OCI-LY3 (cell line): ENCODE measurements around the gene NCOA6.

ENCODE experiments used
- H2AFZ ChIP-seq: fragments of 200-600, 300-600 bp; shearing (Covaris generic); 2 replicates; pipeline ENCODE4 v1.6.0; 2014; ENCODE audit warnings: antibody characterized with exemption, low read depth, low read length
- H3K27ac ChIP-seq: fragments of 200-600, 300-600 bp; sonication (generic); 2 replicates; pipeline ENCODE4 v1.5.1; 2014; ENCODE audit warnings: mild to moderate bottlenecking, low read length, moderate library complexity, mixed read lengths
- H3K27me3 ChIP-seq: fragments of 200-600, 300-600 bp; sonication (generic); 2 replicates; pipeline ENCODE4 v1.6.1; 2014; ENCODE audit warnings: low read depth, low read length, mixed read lengths
- H3K36me3 ChIP-seq: fragments of 200-600, 300-600 bp; sonication (generic); replicated peaks from 2 replicates; pipeline ENCODE3; 2014; ENCODE audit warnings: low read depth, low read length, mixed read lengths
- H3K4me1 ChIP-seq: fragments of 300-600, 200-600 bp; sonication (generic); 2 replicates; pipeline ENCODE4 v1.6.1; 2014; ENCODE audit warnings: low read length, mixed read lengths
- H3K4me2 ChIP-seq: fragments of 200-600, 300-600 bp; sonication (generic); 2 replicates; pipeline ENCODE4 v1.6.1; 2014; ENCODE audit warnings: low read length, mixed read lengths
- H3K4me3 ChIP-seq: fragments of 300-600, 200-600 bp; sonication (generic); 2 replicates; pipeline ENCODE4 v1.5.1; 2014; ENCODE audit warnings: antibody characterized with exemption, mild to moderate bottlenecking, low read length, moderate library complexity
- H3K79me2 ChIP-seq: fragments of 300-600, 200-600 bp; shearing (Covaris generic); 2 replicates; pipeline ENCODE4 v1.6.1; 2014; ENCODE audit warnings: mild to moderate bottlenecking, low read length, mixed read lengths
- H3K9ac ChIP-seq: fragments of 300-600, 200-600 bp; shearing (Covaris generic); 2 replicates; pipeline ENCODE4 v1.6.0; 2014; ENCODE audit warnings: mild to moderate bottlenecking, low read length, moderate library complexity
- H3K9me3 ChIP-seq: fragments of 200-600, 300-600 bp; shearing (Covaris generic); 2 replicates; pipeline ENCODE4 v1.6.1; 2014; ENCODE audit warnings: low read length, mixed read lengths; ENCODE audit not compliant: insufficient read depth
- H4K20me1 ChIP-seq: fragments of 200-600, 300-600 bp; sonication (generic); 2 replicates; pipeline ENCODE4 v1.6.1; 2016; ENCODE audit warnings: low read length, mixed read lengths; ENCODE audit not compliant: insufficient read depth
- EZH2phosphoT487 ChIP-seq: fragments of 200-600 bp; shearing (Covaris generic); IDR thresholded peaks from 2 replicates; pipeline ENCODE4 v1.6.1; 2018; ENCODE audit warnings: antibody characterized with exemption, mixed run types, low read depth
- TF ChIP-seq, protein P1 (sequence below): fragments of 200-600, 300-600 bp; sonication (generic); IDR thresholded peaks from 2 replicates; pipeline ENCODE4 v1.5.1; 2014; ENCODE audit warnings: antibody characterized with exemption, low read length, low read depth

NCOA6 gene

DNA sequence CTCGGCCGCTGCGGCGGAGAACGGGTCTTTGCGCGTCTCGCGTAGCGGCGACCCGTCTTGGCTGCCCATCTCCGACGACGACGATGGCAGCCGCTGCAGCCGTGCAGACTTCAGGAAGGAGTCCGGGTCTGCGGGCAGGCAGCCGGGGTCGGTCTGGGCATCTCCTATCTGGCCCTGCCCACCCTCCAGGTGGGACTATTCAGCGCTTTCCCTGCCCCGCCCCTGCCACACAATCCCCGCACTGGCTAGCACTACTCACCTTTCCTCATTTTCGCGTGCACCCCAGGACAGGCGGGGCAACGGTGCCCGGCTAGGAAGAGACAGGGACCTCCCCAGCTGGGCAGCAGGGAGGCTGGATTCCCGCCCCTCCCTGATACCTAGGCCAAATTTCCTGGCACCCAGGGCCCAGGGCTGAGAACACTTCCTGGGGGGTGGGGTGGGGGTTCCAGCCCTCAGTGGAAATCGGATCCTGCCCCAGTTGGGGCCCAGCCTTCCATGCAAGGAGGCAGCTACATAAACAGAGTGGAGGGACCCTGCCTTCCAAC, 38.0 kb upstream of the NCOA6 start:
- Histone ChIP-seq H4K20me1 (no peaks in the 10 kb centered on the region), H3K9ac (no peak overlapping the region), H3K27ac (no peak overlapping the region), H3K79me2 (no peaks in the 10 kb centered on the region), H3K4me1 (no peaks in the 10 kb centered on the region), H3K9me3 (no peaks in the 10 kb centered on the region), H3K4me2 (no peak overlapping the region), H3K4me3 (no peak overlapping the region), H3K27me3 (no peaks in the 10 kb centered on the region), H2AFZ (no peak overlapping the region), H3K36me3 (no peaks in the 10 kb centered on the region)
- TF ChIP-seq EZH2phosphoT487, result no peak
- TF ChIP-seq, protein P1, sequence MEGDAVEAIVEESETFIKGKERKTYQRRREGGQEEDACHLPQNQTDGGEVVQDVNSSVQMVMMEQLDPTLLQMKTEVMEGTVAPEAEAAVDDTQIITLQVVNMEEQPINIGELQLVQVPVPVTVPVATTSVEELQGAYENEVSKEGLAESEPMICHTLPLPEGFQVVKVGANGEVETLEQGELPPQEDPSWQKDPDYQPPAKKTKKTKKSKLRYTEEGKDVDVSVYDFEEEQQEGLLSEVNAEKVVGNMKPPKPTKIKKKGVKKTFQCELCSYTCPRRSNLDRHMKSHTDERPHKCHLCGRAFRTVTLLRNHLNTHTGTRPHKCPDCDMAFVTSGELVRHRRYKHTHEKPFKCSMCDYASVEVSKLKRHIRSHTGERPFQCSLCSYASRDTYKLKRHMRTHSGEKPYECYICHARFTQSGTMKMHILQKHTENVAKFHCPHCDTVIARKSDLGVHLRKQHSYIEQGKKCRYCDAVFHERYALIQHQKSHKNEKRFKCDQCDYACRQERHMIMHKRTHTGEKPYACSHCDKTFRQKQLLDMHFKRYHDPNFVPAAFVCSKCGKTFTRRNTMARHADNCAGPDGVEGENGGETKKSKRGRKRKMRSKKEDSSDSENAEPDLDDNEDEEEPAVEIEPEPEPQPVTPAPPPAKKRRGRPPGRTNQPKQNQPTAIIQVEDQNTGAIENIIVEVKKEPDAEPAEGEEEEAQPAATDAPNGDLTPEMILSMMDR, result no peak

DNA sequence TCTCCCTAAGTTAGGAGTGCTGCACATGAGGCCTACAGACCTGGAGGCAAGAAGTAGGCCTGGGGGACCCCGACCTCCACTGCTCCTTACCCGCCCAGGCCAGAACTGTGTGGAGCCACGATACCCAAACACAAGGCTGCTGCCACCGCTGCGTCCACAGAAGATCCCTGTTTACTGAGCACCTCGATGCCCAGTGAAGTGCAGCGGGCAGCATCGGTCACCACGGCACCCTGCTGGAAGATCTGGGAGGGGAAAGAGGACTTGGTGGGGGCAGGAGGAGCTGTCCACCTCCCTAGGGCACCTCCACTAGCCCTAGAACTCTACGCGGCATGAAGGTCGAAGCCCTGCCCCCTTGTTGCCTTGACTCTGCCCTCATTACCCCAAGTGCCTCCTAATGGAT, 37.3 kb upstream of the NCOA6 start:
- Histone ChIP-seq H4K20me1 (no peaks in the 10 kb centered on the region), H3K27me3 (no peaks in the 10 kb centered on the region), H2AFZ (no peak overlapping the region), H3K9ac (no peak overlapping the region), H3K4me2 (no peak overlapping the region), H3K36me3 (no peaks in the 10 kb centered on the region), H3K9me3 (no peaks in the 10 kb centered on the region), H3K27ac (no peak overlapping the region), H3K4me3 (no peak overlapping the region), H3K79me2 (no peaks in the 10 kb centered on the region), H3K4me1 (no peaks in the 10 kb centered on the region)
- TF ChIP-seq EZH2phosphoT487, result no peak
- TF ChIP-seq, protein P1, result no peak

DNA sequence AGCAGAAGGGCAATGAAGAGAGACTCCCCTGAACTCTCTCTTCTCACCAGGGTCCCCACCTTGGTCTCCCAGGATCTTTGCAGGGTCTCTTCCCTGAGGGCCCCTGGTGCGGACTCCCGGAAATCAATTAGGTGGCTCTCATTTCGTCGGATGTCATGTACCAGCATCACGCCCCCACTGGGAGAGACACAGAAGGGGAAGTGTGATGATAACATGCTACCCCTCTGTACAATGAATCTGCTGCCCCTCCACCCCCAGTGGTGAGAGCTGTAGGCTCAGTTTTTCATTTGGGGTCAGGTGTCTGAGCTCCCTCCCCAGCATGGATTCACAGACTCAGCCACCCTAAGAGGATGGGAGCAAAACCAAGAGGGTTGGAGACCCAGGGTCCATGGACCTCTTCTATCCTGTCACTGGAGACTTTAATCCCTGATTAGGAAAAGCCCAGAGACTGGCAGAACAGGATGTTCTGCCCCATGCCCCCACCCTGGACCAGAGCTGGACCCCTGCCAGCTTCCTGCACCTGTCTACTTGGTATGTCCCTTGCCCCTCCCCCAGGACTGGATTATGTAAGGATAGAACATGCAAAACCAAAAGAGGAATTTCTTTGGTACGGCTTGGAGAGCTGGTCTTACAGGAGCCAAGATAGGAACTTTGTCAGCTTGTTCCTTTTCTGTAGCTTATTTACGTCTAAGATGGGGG, 36.1 kb upstream of the NCOA6 start:
- no peak overlapping the region for H3K9ac ChIP-seq
- no peaks in the 10 kb centered on the region for H4K20me1 ChIP-seq
- no peak overlapping the region for H3K27ac ChIP-seq
- H3K27me3 ChIP-seq, result no peaks in the 10 kb centered on the region
- H3K79me2 ChIP-seq, result no peaks in the 10 kb centered on the region
- no peaks in the 10 kb centered on the region for H3K36me3 ChIP-seq
- H3K4me2 ChIP-seq, result no peak overlapping the region
- no peak overlapping the region for H2AFZ ChIP-seq
- no peaks in the 10 kb centered on the region for H3K9me3 ChIP-seq
- TF ChIP-seq EZH2phosphoT487, result no peak
- TF ChIP-seq, protein P1, result no peak
- no peak overlapping the region for H3K4me3 ChIP-seq
- no peaks in the 10 kb centered on the region for H3K4me1 ChIP-seq

DNA sequence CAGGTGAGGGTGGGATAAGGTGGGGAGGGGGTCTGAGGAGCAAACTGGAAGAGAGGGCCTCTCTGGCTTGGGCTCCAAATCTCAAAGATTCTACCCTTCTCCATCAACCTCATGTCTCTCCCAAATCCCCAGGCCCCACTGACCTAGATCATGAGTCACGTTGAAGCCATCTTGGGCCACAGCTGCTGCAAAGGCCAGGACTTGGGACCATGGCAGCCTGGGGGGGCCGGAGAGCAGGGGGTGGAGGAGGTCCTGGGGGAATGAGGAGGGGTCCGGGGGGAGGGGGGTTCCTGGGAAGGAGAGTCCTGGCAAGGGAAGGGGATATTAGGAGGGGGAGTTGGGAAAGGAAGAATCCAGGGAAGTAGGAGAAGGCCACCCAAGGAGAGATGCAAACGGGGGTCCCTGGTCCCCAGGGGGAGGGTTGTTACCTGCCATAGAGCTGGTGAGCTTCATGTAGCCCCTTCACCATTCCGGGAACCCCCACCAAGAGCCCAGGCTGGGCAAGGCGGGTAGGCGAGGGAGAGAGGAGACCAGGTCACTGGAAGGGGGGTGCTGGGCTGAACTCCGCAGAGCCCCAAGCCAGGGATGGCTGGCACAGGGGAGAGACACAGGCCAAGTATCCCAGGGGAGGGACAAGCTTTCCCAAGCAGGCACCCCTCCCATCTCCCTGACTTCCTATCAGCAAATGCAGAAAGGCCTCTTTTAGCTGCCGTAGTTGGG, 34.5 kb upstream of the NCOA6 start:
- H3K36me3 ChIP-seq, result no peaks in the 10 kb centered on the region
- TF ChIP-seq, protein P1, result no peak
- TF ChIP-seq EZH2phosphoT487, result no peak
- no peak overlapping the region for H3K4me3 ChIP-seq
- no peaks in the 10 kb centered on the region for H3K9me3 ChIP-seq
- H3K9ac ChIP-seq, result no peak overlapping the region
- no peak overlapping the region for H3K4me2 ChIP-seq
- no peaks in the 10 kb centered on the region for H4K20me1 ChIP-seq
- H3K4me1 ChIP-seq, result no peaks in the 10 kb centered on the region
- H3K27me3 ChIP-seq, result no peaks in the 10 kb centered on the region
- no peak overlapping the region for H2AFZ ChIP-seq
- no peaks in the 10 kb centered on the region for H3K79me2 ChIP-seq
- H3K27ac ChIP-seq, result no peak overlapping the region
